HG03064 (cell line): ENCODE measurements around the gene STRA6.

Experiments used
- ATAC-seq: cut with Tn5 transposase; IDR thresholded peaks from one replicate; pipeline ENCODE4 v1.9.1; 2021; ENCODE audit warnings: low read depth; ENCODE audit not compliant: unreplicated experiment

Gene STRA6

GRCh38 chr15:74208901-74209559 is 6.4 kb upstream of the STRA6 start:
- no peak for ATAC-seq

GRCh38 chr15:74208496-74208895 is 5.9 kb upstream of the STRA6 start:
- no peak for ATAC-seq

GRCh38 chr15:74207652-74208440 is 5.3 kb upstream of the STRA6 start:
- no peak for ATAC-seq

- ATAC-seq: no peak
Observed at GRCh38 chr15:74206801-74207281, 4.3 kb upstream of the STRA6 start.

GRCh38 chr15:74205582-74205947 is 3.0 kb upstream of the STRA6 start:
- no peak for ATAC-seq

- no peak for ATAC-seq
Observed at GRCh38 chr15:74203914-74204431, 1.4 kb upstream of the STRA6 start.

- ATAC-seq: no peak
Observed at GRCh38 chr15:74201710-74202420, 722 bp downstream of the STRA6 start.

- ATAC-seq: no peak
Observed at GRCh38 chr15:74200871-74201419, 1.6 kb downstream of the STRA6 start.

- no peak for ATAC-seq
Observed at GRCh38 chr15:74200412-74200815, 2.2 kb downstream of the STRA6 start.

- no peak for ATAC-seq
Observed at GRCh38 chr15:74199297-74199652, 3.3 kb downstream of the STRA6 start.

GRCh38 chr15:74197176-74197965 is 5.2 kb downstream of the STRA6 start:
- no peak for ATAC-seq

GRCh38 chr15:74196175-74196574 is 6.4 kb downstream of the STRA6 start:
- ATAC-seq: no peak

- ATAC-seq: no peak
Observed at GRCh38 chr15:74194572-74195559, 7.7 kb downstream of the STRA6 start.

GRCh38 chr15:74193905-74194304 is 8.7 kb downstream of the STRA6 start:
- ATAC-seq: no peak

- ATAC-seq: no peak
Observed at GRCh38 chr15:74193299-74193718, 9.3 kb downstream of the STRA6 start.

- no peak for ATAC-seq
Observed at GRCh38 chr15:74192751-74193150, 9.8 kb downstream of the STRA6 start.

GRCh38 chr15:74191798-74192197 is 10.8 kb downstream of the STRA6 start:
- ATAC-seq: no peak

- ATAC-seq: no peak
Observed at GRCh38 chr15:74188216-74188615, 14.4 kb downstream of the STRA6 start.
